PFSK-1 (cell line): Measurements from ENCODE around the gene BCAS3.

Experiments used
- FOXP2 ChIP-seq: optimal IDR thresholded peaks from 2 replicates; pipeline ENCODE3; 2011; ENCODE audit warnings: borderline replicate concordance, control low read depth, inconsistent platforms; ENCODE audit not compliant: insufficient read depth; ENCODE audit errors: extremely low read length, extremely low read depth
- POLR2AphosphoS5 ChIP-seq: IDR thresholded peaks from 2 replicates; pipeline ENCODE4 v1.6.1; 2012; ENCODE audit warnings: low read depth, mild to moderate bottlenecking, control low read depth, low read length, moderate library complexity
- SIN3A ChIP-seq: IDR thresholded peaks from 2 replicates; pipeline ENCODE4 v1.6.1; 2012; ENCODE audit warnings: mild to moderate bottlenecking, low read length, moderate library complexity, borderline replicate concordance; ENCODE audit not compliant: insufficient read depth
- TAF1 ChIP-seq: IDR thresholded peaks from 2 replicates; pipeline ENCODE4 v1.6.1; 2012; ENCODE audit warnings: low read length, control low read depth, borderline replicate concordance; ENCODE audit not compliant: insufficient read depth
- TF ChIP-seq, protein P1 (sequence below), 2 experiments: IDR thresholded peaks; 2 replicates each; pipeline versions ENCODE4 v1.6.1 to v1.8.0; 2011 to 2012; ENCODE audit warnings: low read depth in 2 of 2, low read length in 2 of 2, control low read depth in 1 of 2, inconsistent platforms in 1 of 2, mild to moderate bottlenecking in 1 of 2, moderate library complexity in 1 of 2; ENCODE audit not compliant: insufficient read depth in 1 of 2

BCAS3 gene

DNA sequence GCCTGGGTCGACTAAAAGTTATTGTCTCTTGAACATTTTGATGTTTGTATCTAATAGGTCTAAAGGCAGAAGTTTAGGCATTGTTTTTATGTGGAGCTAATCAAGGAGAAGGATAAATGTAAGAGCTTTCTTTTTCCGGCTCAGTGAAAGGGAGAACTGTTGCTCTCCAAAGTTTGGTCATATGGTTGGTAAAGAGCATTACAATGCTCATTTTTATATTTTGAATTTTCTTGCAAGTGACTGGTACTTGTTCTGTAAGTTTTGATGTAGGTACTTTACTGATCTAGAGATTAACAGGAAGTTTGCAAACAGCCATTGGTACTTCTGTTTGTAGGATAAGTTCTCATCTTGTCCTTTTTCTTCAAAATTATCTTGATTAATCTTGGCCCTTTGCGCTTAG lies 30.9 kb upstream of the BCAS3 start:
- TF ChIP-seq TAF1 = no peak
- TF ChIP-seq, protein P1, sequence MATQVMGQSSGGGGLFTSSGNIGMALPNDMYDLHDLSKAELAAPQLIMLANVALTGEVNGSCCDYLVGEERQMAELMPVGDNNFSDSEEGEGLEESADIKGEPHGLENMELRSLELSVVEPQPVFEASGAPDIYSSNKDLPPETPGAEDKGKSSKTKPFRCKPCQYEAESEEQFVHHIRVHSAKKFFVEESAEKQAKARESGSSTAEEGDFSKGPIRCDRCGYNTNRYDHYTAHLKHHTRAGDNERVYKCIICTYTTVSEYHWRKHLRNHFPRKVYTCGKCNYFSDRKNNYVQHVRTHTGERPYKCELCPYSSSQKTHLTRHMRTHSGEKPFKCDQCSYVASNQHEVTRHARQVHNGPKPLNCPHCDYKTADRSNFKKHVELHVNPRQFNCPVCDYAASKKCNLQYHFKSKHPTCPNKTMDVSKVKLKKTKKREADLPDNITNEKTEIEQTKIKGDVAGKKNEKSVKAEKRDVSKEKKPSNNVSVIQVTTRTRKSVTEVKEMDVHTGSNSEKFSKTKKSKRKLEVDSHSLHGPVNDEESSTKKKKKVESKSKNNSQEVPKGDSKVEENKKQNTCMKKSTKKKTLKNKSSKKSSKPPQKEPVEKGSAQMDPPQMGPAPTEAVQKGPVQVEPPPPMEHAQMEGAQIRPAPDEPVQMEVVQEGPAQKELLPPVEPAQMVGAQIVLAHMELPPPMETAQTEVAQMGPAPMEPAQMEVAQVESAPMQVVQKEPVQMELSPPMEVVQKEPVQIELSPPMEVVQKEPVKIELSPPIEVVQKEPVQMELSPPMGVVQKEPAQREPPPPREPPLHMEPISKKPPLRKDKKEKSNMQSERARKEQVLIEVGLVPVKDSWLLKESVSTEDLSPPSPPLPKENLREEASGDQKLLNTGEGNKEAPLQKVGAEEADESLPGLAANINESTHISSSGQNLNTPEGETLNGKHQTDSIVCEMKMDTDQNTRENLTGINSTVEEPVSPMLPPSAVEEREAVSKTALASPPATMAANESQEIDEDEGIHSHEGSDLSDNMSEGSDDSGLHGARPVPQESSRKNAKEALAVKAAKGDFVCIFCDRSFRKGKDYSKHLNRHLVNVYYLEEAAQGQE (IDR thresholded peaks at IDR 0.05; ENCODE audit: insufficient read depth in 1 of 2, low read depth in 2 of 2, low read length in 2 of 2) = no peak
- TF ChIP-seq FOXP2 = no peak
- TF ChIP-seq SIN3A = no peak
- no peak for TF ChIP-seq POLR2AphosphoS5

DNA sequence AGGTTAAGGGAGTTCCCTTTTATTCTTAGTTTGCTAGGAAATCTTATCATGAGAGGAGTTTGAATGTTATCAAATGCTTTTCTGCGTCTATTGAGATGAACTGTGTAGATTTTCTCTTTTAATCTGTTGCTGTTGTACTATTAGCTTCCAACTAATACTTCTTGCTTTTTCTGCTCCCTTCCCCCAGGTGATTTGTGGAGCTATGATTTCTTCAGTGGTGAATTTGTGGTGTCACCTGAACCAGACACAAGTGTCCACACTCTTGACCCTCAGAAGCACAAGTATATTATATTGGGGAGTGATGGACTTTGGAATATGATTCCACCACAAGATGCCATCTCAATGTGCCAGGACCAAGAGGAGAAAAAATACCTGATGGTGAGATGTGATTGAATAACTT lies 29.9 kb upstream of the BCAS3 start:
- TF ChIP-seq TAF1 (no peak), POLR2AphosphoS5 (no peak), FOXP2 (no peak), SIN3A (no peak)
- TF ChIP-seq, protein P1 (IDR thresholded peaks at IDR 0.05; ENCODE audit: insufficient read depth in 1 of 2, low read depth in 2 of 2, low read length in 2 of 2) = no peak

DNA sequence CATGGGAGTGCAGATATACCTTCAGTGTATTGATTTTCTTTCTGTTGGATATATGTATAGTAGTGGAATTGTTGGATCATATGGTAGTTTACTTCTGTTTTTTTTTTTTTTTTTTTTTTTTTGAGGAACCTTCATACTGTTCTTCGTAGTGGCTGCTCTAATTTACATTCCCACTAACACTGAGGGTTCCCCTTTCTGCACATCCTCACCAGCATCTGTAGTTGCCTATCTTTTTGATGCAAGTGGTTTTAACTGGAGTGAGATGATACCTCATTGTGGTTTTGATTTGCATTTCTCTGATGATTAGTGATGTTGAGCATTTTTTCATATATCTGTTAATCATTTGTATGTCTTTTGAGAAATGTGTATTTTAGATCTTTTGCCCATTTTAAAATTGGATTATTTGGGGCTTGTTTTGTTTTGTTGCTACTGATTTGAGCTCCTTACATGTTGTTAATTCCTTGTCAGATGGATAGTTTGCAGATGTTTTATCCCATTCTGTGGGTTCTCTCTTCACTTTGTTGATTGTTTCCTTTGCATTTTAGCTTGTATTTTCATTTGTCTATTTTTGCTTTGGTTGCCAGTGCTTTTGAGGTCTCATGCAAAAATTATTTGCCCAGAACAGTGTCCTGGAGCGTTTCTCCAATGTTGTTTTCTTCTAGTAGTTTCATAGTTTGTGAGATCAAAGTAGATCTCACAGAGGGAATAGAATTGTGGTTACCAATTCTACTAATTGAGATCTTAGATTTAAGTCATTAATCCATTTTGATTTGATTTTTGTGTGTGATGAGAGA lies 25.0 kb upstream of the BCAS3 start:
- no peak for TF ChIP-seq TAF1
- TF ChIP-seq, protein P1 (IDR thresholded peaks at IDR 0.05; ENCODE audit: insufficient read depth in 1 of 2, low read depth in 2 of 2, low read length in 2 of 2) = no peak
- no peak for TF ChIP-seq POLR2AphosphoS5
- TF ChIP-seq SIN3A = no peak
- no peak for TF ChIP-seq FOXP2

DNA sequence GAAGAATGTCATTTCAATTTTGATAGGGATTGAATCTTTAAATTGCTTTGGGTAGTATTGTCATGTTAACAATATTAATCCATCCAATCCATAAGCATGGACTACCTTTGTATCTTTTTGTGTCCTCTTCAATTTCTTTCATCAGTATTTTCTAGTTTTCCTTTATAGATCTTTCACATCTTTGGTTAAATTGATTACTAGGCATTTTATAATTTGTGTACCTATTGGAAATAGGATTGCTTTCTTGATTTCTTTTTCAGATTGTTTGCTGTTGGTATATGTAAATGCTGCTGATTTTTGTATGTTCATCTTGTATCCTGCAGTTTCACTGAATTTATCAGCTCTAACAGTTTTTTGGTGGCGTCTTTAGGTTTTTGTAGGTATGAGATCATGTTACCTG lies 24.1 kb upstream of the BCAS3 start:
- no peak for TF ChIP-seq SIN3A
- no peak for TF ChIP-seq FOXP2
- no peak for TF ChIP-seq TAF1
- TF ChIP-seq, protein P1 (IDR thresholded peaks at IDR 0.05; ENCODE audit: insufficient read depth in 1 of 2, low read depth in 2 of 2, low read length in 2 of 2) = no peak
- no peak for TF ChIP-seq POLR2AphosphoS5

DNA sequence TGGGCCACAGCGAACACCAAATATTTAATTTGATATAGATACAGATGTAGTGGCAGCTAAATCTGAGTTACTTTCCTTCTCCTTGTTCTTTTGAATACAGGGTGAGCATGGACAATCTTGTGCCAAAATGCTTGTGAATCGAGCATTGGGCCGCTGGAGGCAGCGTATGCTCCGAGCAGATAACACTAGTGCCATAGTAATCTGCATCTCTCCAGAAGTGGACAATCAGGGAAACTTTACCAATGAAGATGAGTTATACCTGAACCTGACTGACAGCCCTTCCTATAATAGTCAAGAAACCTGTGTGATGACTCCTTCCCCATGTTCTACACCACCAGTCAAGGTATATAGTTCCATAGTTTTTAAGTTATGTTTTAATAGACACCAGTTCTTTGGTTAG lies 21.2 kb upstream of the BCAS3 start:
- TF ChIP-seq FOXP2 (no peak), TAF1 (no peak), SIN3A (no peak), POLR2AphosphoS5 (no peak)
- TF ChIP-seq, protein P1 (IDR thresholded peaks at IDR 0.05; ENCODE audit: insufficient read depth in 1 of 2, low read depth in 2 of 2, low read length in 2 of 2) = no peak
